K562 (cell line): Measurements from ENCODE around the gene C1D. TPM values are rescaled to one million over a fixed set of nuclear protein-coding genes. Genes with fewer than 3 reads are reported as not detected.

ENCODE experiments used
- CSDE1 ChIP-seq, 2 experiments: fragments of 450-650 bp; IDR thresholded peaks; 2 replicates each; pipeline ENCODE4 v1.6.1; 2016; ENCODE audit warnings: mild to moderate bottlenecking in 1 of 2
- EP400 ChIP-seq: fragments of 450-650 bp; IDR thresholded peaks from 2 replicates; pipeline ENCODE4 v1.6.1; 2017; ENCODE audit warnings: antibody characterized with exemption, mild to moderate bottlenecking, moderate library complexity
- ETV1 ChIP-seq: fragments of 450-650 bp; conservative IDR thresholded peaks from 2 replicates; pipeline ENCODE4 v1.6.1; 2016; ENCODE audit warnings: missing genetic modification characterization, control low read depth, low read depth, missing compliant biosample characterization
- MYC ChIP-seq, 2 experiments: fragments of 250-450 bp in 1 of 2; sonication (Bioruptor Pico) in 1 of 2; IDR thresholded peaks; 2 replicates each; pipeline versions ENCODE4 v1.5.1 to v1.6.1; 2012 to 2021; ENCODE audit warnings: low read depth in 2 of 2, borderline replicate concordance in 1 of 2, improper control_type of control experiment in 1 of 2, low read length in 1 of 2, mild to moderate bottlenecking in 1 of 2, moderate library complexity in 1 of 2
- NCOA2 ChIP-seq, 2 experiments: fragments of 450-650 bp; IDR thresholded peaks; 2 replicates each; pipeline ENCODE4 v1.6.1; 2018; ENCODE audit warnings: mild to moderate bottlenecking in 2 of 2, moderate library complexity in 1 of 2; ENCODE audit not compliant: partially characterized antibody in 2 of 2
- PML ChIP-seq: IDR thresholded peaks from 2 replicates; pipeline ENCODE4 v1.6.1; 2012; ENCODE audit warnings: low read length, inconsistent platforms
- PRDM10 ChIP-seq: fragments of 450-650 bp; IDR thresholded peaks from 2 replicates; pipeline ENCODE4 v1.6.1; 2018; ENCODE audit not compliant: partially characterized antibody
- SMAD4 ChIP-seq: fragments of 250-450 bp; sonication (Bioruptor Pico); conservative IDR thresholded peaks from 2 replicates; pipeline ENCODE4 v1.8.0; 2021; ENCODE audit warnings: inconsistent platforms, mild to moderate bottlenecking, moderate library complexity
- ZHX1 ChIP-seq: fragments of 150-350 bp; conservative IDR thresholded peaks from 2 replicates; pipeline ENCODE4 v1.6.1; 2014; ENCODE audit warnings: low read length
- ZNF318 ChIP-seq, 2 experiments: fragments of 450-650 bp; IDR thresholded peaks; 2 replicates each; pipeline ENCODE4 v1.6.1; 2016; ENCODE audit warnings: mild to moderate bottlenecking in 2 of 2, borderline replicate concordance in 1 of 2, low read depth in 1 of 2, moderate library complexity in 1 of 2
- ZNF551 ChIP-seq: fragments of 250-450 bp; sonication (Bioruptor Pico); IDR thresholded peaks from 2 replicates; pipeline ENCODE4 v1.5.0; 2021; ENCODE audit warnings: mild to moderate bottlenecking, moderate library complexity
- polyA plus RNA-seq, 8 experiments: library from polyadenylated mRNA; depleted of rRNA in 4 of 8; stranded (reverse) in 5 of 8; unstranded in 3 of 8; fragments of >200 nt; fragmentation: Nextera tagmentation in 2 of 8; fragmentation: Illumina TruSeq in 1 of 8; extraction: Ambion mirVana in 2 of 8; extraction: Trizol in 1 of 8; gene quantifications; 2 replicates each; pipeline versions ENCODE4 v1.2.1 to v1.2.3, GENCODE V29; 2011 to 2014; ENCODE audit warnings: inconsistent platforms in 1 of 8, missing spikeins in 1 of 8
- total RNA-seq, 7 experiments: library from RNA; depleted of rRNA in 6 of 7; stranded (reverse); fragments of >200 nt in 6 of 7; fragmentation: Illumina TruSeq in 2 of 7; extraction: Trizol in 2 of 7; gene quantifications; 2 replicates each; pipeline versions ENCODE4 v1.2.1 to v1.2.3, GENCODE V29; 2011 to 2021; ENCODE audit warnings: low replicate concordance in 1 of 7

Gene C1D
- total and polyA plus RNA-seq, 9 of the 15 experiments (the other 6 are each of a cell fraction or from before 2014, with no cell fraction given): 33.2 to 123 (median 56.5) TPM

- TF ChIP-seq ZNF318 (IDR thresholded peaks at IDR 0.05; ENCODE audit: borderline replicate concordance in 1 of 2, low read depth in 1 of 2) (no peak), ZNF551 (CRISPR knock-in tag) (no peak), PRDM10 (peak; percentile 13), ZHX1 (0 out of 2 replicates have a peak, but pooled peaks have one; percentile 45), ETV1 (tag) (peak; percentile 63), EP400 (peak; percentile 85), NCOA2 (IDR thresholded peaks at IDR 0.05; ENCODE audit: partially characterized antibody in 2 of 2) (no peak), CSDE1 (IDR thresholded peaks at IDR 0.05) (peak in 1 of 2 experiments; percentile 87; a peak in 2 of 4 replicates), SMAD4 (CRISPR knock-in tag) (0 out of 2 replicates have a peak, but pooled peaks have one; percentile 48), PML (peak; percentile 75; the same call in 1 of the 2 replicates), MYC (IDR thresholded peaks at IDR 0.05; ENCODE audit: low read depth, low read length) (peak; percentile 90), MYC (CRISPR knock-in tag; IDR thresholded peaks at IDR 0.05; ENCODE audit: borderline replicate concordance, low read depth) (no peak)
Measured at GRCh38 chr2:68062680-68063387, at the start of gene C1D (continued).
